ENCODE data around the gene EZH2.

EZH2 gene

DNA sequence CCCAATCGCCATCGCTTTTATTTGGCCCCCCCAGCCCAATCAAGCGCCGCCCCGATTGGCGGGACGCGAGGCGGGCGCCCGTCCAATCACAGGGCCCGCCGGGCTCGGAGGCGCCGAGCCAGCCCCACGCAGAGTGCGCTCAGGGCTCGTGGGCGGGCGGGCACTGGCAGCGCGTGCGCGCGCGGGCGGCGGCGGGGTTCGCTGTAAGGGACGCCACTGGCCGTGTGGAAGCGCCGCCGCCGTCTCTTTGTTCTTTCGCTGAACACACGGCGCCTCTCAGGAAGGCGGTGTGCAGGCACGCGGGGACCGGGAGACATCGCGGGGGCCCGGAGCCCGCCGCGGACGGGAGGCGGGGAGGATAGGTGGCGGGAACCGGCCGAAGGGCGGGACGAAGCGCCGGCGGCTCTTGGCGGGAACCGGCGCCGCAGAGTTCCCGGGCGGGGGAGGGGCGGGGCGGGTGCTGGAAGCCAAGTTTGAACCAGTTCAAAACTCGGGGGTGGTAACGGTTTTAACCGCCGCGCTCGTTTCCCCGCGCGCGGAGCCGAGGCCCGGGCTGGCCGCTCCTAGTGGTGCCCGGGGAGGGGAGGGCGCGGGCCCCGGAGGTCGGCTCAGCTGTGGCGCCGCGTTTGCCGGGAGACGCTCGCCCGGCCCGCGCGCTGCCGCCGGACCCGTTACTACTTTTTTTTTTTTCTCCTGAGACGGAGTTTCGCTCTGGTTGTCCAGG, 370 bp upstream of the EZH2 start:
- TF ChIP-seq POLR2AphosphoS5 (IDR thresholded peaks at IDR 0.05; ENCODE audit: low read depth, low read length) (peak; percentile 80), FOXP2 (optimal IDR thresholded peaks at IDR 0.05; ENCODE audit: borderline replicate concordance, extremely low read depth, extremely low read length, insufficient read depth) (peak; percentile 15), TAF1 (IDR thresholded peaks at IDR 0.05; ENCODE audit: borderline replicate concordance, insufficient read depth, low read length) (peak; percentile 68; the same call in 1 of the 2 replicates), SIN3A (IDR thresholded peaks at IDR 0.05; ENCODE audit: borderline replicate concordance, insufficient read depth, low read length) (no peak), REST (IDR thresholded peaks at IDR 0.05; ENCODE audit: insufficient read depth in 1 of 2, low read depth in 2 of 2, low read length in 2 of 2) (no peak)

DNA sequence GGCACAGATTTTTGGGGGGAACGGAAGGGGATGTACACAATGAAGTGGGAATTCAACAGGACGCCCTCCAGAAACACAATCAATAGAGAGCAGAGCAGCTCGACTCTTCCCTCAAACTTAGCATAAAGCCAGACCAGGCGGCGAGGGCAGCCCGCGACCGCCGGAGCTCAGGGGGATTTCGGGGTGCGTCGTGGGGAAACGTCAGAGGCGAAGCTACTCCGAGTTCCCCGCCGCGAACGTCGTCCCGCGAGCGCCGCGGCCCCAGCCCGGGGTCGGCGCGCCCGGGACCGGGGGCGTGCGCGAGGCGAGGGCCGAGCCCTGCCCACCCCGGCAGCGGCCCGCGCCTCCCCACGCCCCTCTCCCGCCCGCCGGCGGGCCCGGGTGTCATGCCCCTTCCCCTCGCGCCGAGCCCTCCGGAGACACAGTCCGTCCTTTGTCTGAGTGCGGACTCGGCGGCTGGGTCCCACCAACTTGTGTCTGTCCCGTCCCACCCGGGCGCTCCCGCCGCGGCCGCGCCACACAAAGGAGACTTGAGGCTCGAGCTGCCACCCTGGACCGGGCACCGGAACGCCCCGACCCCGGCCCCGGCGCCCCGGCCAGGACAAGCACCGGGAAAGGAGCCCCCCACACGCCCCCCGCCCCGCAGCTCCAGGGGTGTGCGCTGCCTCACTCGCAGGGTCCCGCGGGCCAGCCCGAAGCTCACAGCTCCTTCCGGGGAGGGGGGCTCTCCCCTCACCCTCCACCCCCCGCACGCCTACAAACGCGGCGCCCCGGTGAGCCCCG, 634 bp downstream of the EZH2 start:
- TF ChIP-seq SIN3A (IDR thresholded peaks at IDR 0.05; ENCODE audit: borderline replicate concordance, insufficient read depth, low read length) (no peak), TAF1 (IDR thresholded peaks at IDR 0.05; ENCODE audit: borderline replicate concordance, insufficient read depth, low read length) (no peak), POLR2AphosphoS5 (IDR thresholded peaks at IDR 0.05; ENCODE audit: low read depth, low read length) (no peak), REST (IDR thresholded peaks at IDR 0.05; ENCODE audit: insufficient read depth in 1 of 2, low read depth in 2 of 2, low read length in 2 of 2) (no peak), FOXP2 (optimal IDR thresholded peaks at IDR 0.05; ENCODE audit: borderline replicate concordance, extremely low read depth, extremely low read length, insufficient read depth) (no peak)

GRCh38 chr7:148882841-148883265, 1.2 kb downstream of the EZH2 start:
- TF ChIP-seq SIN3A (IDR thresholded peaks at IDR 0.05; ENCODE audit: borderline replicate concordance, insufficient read depth, low read length) (no peak), FOXP2 (optimal IDR thresholded peaks at IDR 0.05; ENCODE audit: borderline replicate concordance, extremely low read depth, extremely low read length, insufficient read depth) (no peak), POLR2AphosphoS5 (IDR thresholded peaks at IDR 0.05; ENCODE audit: low read depth, low read length) (no peak), TAF1 (IDR thresholded peaks at IDR 0.05; ENCODE audit: borderline replicate concordance, insufficient read depth, low read length) (no peak), REST (IDR thresholded peaks at IDR 0.05; ENCODE audit: insufficient read depth in 1 of 2, low read depth in 2 of 2, low read length in 2 of 2) (no peak)

GRCh38 chr7:148882192-148882591, 1.9 kb downstream of the EZH2 start:
- TF ChIP-seq REST (IDR thresholded peaks at IDR 0.05; ENCODE audit: insufficient read depth in 1 of 2, low read depth in 2 of 2, low read length in 2 of 2) (no peak), POLR2AphosphoS5 (IDR thresholded peaks at IDR 0.05; ENCODE audit: low read depth, low read length) (no peak), TAF1 (IDR thresholded peaks at IDR 0.05; ENCODE audit: borderline replicate concordance, insufficient read depth, low read length) (no peak), SIN3A (IDR thresholded peaks at IDR 0.05; ENCODE audit: borderline replicate concordance, insufficient read depth, low read length) (no peak), FOXP2 (optimal IDR thresholded peaks at IDR 0.05; ENCODE audit: borderline replicate concordance, extremely low read depth, extremely low read length, insufficient read depth) (no peak)
